Transverse colon (tissue), 4 donors: ENCODE measurements around the gene DCTN5.

Experiments
- CTCF ChIP-seq, 5 experiments: fragments of 200-600 bp in 3 of 5; fragments of 450-650 bp in 2 of 5; sonication (generic) in 3 of 5; IDR thresholded peaks; 1 replicate in 2 of 5; 2 replicates in 3 of 5; pipeline ENCODE4 v1.5.1; 2016 to 2017; ENCODE audit warnings: antibody characterized with exemption in 5 of 5, inconsistent platforms in 3 of 5, mild to moderate bottlenecking in 2 of 5, moderate library complexity in 1 of 5
- EP300 ChIP-seq: sonication (generic); formaldehyde crosslinking; IDR thresholded peaks from one replicate; pipeline ENCODE4 v1.6.1; 2017; ENCODE audit warnings: antibody characterized with exemption, low read depth
- POLR2A ChIP-seq: fragments of 450-650 bp; IDR thresholded peaks from one replicate; pipeline ENCODE4 v1.6.1; 2016; ENCODE audit warnings: antibody characterized with exemption, mild to moderate bottlenecking, moderate library complexity
- POLR2AphosphoS5 ChIP-seq, 3 donors: sonication (generic); formaldehyde crosslinking; IDR thresholded peaks; one replicate each; pipeline ENCODE4 v1.6.1; 2016; ENCODE audit warnings: antibody characterized with exemption in 3 of 3

- TF ChIP-seq CTCF (IDR thresholded peaks at IDR 0.05): no peak
- no peak for TF ChIP-seq POLR2AphosphoS5 (IDR thresholded peaks at IDR 0.05)
- TF ChIP-seq EP300: no peak
- no peak for TF ChIP-seq POLR2A
Measured at GRCh38 chr16:23666571-23667354, 25.5 kb downstream of the DCTN5 start.
